ENCODE results near the gene AP2M1. TPM values are rescaled to one million over a fixed set of nuclear protein-coding genes. Genes with fewer than 3 reads are reported as not detected.
"Not testable (repeated sequence)": the region's sequence is repeated elsewhere in the genome, so short reads cannot be mapped to it uniquely, and the experiment has no call there.

AP2M1 gene
- 840 and 907 TPM in 2 replicates for total RNA-seq (2014; rRNA removed; shearing (Covaris generic))
- 814 and 918 TPM in 2 replicates for polyA plus RNA-seq (2015; cell fraction: cytosol; rRNA removed)
- polyA plus RNA-seq (2015; cell fraction: nucleus; rRNA removed): 836 and 874 TPM in 2 replicates

DNA sequence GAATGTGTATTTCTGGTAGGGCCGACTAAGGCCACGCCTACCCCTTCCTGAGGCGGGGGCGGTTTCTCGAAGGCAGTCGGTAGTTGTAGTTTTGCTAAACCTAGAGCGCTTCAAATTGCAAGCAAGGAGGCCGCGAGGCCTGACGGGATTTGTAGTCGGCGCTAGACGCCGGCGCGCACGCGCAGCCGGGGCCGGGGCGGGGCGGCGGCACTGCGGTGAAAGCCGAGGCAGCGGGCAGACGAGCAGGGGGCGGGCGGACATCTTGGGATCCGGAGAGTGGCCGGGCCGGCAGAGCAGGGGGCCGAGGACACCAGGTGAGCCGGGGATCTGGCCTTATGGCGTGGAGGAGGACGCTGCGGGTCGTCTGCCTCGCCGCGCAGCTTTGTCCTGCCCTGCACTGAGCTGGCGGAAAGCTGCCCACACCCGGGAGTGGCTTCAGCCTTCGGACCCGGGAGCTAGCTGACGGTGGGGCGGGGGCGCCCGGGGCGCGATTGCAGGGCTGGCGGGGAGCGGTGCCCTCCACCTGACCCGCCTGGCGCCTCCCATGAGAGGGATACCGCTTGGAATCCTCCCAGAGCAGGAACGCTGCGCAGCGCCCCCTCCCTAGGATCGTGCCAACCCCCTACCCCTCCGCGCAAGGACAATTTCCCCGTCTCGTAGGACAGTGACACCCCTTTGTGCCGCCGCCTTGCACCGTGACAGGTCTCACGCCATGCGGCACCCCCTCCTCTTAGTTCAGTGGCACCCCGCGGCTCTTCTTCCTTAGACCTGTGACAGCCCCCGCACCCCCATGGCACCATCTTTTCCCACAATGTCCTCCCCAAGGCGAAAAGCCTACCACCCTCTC, at the start of gene AP2M1:
AP2M1 (plus strand) TSS at position 210 of the 847 bp plus-strand sequence. CDS start 2,139 bp downstream, outside the sequence.
- DNase-seq (ENCODE audit: low read depth): peak; percentile 100

DNA sequence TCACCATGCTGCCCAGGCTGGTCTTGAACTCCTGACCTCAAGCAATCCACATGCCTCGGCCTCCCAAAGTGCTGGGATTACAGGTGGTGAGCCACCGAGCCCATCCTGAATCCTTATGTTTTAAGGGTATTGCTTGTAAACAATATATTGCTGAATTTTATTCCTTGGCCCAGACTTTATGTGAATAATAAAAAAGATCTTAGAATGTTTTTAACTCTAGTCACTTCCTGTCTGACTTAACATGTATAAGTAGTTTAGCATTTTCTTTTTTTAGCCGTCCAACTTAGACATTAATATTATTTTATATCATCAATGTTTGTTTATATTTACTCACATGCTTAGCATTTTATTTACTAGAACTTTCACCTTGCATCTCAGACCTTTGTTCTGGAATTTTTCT, 48.6 kb upstream of the AP2M1 start:
- no peak for DNase-seq (ENCODE audit: low read depth)

DNA sequence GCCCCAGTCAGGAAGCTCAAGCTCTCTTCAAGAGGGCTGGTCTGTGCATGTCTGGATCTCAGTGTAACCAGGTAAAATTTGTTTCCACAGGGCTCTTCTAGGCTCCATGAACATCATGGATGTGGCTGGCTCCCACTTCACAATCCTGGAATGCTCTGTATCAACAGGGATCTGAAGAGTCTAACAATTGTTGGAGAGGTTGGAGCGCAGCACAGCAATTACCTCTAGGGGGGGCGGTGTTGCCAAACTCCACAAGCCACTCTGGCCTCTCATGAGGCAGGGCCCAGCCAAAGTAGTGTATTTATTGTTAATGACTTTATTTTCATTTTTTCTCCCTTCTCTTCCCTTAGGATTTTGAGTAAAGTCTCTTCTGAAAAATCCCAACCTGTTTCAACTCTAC, 45.6 kb upstream of the AP2M1 start:
- DNase-seq (ENCODE audit: low read depth): peak; percentile 52

DNA sequence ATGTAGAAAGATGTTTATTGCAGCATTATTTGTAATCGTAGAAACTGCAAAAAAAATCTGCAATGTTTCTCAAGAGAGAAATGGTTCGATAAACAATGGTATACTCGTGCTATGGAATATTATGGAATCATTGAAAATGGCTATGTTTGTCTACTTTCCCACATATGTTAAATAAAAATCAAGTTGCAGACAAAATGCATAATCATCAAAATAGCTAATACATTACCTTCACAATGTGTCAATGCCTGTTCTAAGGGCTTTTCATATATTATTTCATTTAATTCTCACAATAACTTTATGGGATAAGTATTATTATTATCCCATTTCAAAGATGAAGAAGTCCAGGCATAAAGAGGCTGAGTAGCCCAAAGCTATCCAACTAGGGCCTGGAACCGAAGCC, 41.7 kb upstream of the AP2M1 start:
- DNase-seq (ENCODE audit: low read depth): no peak

DNA sequence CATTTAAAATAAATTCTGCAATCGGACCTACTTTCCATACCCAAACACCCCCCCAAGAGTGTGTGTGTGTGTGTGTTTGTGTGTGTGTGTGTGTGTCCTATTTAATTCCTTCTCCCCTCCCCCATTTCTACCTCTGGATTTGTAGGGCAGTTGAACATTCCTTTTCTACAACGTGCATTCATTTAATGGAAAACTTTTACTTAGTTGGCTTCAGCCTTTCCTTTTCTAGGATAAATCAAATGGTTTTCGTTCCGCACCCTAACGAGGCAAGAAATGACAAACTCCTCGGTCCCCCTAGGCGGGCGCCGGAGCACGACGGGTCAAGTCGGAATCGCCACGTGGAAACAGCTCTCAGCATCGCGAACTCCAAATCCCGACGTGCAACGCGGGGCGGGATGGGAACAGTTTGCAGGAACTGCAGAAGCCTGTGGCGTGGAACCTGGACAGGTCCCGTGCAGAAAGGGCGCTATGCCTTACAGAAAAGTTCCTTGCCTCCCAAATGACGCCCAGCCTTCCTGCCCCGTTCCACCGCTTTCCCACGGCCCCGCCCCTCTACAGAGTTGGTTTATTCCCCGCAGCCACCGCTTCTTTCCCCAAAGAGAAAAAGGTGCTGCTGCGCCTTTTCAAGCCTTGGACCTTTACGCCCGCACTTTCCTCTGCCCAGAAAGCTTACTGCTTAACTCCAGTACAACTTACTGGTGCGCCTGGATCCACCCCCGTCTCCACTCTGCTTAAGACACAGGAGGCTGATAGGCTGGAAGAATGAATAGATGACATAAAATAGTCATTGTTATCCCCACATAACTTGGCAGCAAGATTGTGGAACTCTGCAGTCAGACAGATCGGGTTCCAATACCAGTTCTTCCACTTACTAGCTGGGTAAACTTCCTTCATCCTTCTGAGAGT, 40.6 kb upstream of the AP2M1 start:
- peak; percentile 92 for DNase-seq (ENCODE audit: low read depth)

DNA sequence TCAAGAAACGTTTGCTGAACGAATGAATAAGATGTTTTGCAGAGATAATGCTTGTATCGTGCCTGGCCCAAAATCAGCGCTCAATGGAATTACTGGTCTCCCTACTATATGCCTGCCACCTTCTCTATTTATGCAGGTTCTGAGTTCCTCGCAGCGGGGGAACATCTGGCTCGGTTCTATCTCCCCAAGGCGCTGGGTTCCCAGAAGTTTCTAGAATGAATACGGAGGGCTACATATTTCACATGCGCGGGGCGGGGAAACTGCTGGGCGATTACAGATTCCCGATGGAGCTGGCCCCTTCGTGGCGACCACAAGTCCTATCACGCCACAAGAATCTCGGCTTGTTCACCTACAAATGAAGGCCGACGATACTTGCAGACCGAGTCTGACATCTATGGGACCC, 39.9 kb upstream of the AP2M1 start:
- DNase-seq (ENCODE audit: low read depth): no peak

DNA sequence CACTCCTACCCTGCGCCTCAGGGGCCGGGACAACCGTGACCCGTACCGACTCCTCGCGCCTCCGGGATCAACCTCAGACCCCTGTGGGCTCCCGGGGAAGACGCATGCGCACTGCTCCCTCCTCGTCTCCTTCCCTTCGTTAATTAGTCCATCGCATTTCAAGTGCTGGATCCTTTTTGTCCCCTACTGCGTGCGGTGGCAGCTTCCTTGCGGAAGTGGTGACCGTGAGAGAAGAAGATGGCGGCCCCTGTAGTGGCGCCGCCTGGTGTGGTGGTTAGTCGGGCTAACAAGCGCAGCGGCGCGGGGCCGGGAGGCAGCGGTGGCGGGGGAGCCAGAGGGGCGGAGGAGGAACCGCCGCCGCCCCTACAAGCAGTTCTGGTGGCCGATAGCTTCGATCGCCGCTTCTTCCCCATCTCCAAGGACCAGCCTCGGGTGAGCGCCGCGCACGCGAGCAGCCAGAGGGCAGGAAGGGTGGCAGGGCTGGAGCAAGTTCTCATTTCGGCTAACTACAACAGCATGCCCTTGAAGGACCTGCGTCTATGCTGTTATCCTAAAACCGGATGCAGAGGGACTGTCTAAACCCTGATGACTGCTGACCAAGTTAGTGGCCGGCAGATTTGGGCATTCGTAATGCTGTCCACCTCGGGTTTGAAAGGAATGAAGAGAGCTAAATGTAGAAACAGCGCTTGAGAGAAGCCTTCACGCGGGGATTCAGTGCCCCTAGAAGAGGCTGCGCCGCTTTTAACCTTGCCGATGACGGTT, 39.3 kb upstream of the AP2M1 start, which contains the start of gene EIF2B5:
EIF2B5 (plus strand) TSS at position 210 of the 762 bp plus-strand sequence; CDS start at position 238, 28 bp downstream.
- peak; percentile 93 for DNase-seq (ENCODE audit: low read depth)

DNA sequence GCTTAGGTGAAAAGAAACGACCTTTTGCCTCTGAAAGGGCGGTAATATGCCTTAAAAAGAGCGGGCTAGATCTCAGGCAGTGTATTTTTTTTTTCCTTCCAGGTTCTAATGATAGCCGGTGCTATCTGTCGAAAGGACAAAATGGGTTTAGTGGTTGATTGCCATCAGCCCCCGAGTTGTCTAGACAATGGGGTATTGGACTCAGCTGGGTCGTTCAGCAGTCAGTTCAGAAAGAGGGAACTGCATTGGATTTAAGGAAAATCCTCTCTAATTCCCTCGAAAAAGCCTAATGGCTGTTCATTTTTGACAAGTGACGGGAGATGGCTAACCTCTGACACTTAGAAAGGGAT, 38.8 kb upstream of the AP2M1 start:
- DNase-seq (ENCODE audit: low read depth): no peak

DNA sequence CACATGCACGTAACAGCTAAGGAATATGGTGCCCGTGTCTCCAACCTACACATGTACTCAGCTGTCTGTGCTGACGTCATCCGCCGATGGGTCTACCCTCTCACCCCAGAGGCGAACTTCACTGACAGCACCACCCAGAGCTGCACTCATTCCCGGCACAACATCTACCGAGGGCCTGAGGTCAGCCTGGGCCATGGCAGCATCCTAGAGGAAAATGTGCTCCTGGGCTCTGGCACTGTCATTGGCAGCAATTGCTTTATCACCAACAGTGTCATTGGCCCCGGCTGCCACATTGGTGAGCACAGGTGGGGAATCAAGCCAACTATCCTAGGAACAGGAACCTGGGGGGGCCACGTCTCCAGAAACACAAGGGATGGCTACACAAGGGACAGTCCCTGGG, 34.2 kb upstream of the AP2M1 start:
- no peak for DNase-seq (ENCODE audit: low read depth)

DNA sequence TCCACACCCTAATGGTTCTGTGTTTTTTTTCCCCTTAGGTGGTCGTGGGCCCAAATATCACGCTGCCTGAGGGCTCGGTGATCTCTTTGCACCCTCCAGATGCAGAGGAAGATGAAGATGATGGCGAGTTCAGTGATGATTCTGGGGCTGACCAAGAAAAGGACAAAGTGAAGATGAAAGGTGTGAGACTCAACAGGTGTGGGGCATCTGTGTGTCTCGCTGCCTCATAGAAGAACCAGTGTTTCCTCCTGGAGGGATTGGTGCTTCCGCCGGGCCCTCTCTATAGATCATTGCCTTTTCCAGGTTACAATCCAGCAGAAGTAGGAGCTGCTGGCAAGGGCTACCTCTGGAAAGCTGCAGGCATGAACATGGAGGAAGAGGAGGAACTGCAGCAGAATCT, 32.5 kb upstream of the AP2M1 start:
- no peak for DNase-seq (ENCODE audit: low read depth)

DNA sequence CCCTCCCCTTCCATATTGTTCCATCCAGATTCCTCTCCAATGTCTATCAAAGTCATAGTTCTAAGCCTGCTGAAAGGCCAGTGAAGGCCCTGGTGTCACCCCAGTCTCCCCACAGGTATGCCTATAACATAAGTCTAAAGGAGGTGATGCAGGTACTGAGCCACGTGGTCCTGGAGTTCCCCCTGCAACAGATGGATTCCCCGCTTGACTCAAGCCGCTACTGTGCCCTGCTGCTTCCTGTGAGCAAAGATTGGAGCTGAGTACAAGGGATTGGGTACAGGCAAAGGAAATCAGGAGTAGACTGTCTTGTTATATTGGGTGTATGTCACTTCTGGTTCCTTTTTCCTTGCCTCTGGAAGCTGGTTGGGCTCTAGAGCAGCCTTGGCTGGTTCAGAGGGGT, 31.3 kb upstream of the AP2M1 start:
- DNase-seq (ENCODE audit: low read depth): no peak

DNA sequence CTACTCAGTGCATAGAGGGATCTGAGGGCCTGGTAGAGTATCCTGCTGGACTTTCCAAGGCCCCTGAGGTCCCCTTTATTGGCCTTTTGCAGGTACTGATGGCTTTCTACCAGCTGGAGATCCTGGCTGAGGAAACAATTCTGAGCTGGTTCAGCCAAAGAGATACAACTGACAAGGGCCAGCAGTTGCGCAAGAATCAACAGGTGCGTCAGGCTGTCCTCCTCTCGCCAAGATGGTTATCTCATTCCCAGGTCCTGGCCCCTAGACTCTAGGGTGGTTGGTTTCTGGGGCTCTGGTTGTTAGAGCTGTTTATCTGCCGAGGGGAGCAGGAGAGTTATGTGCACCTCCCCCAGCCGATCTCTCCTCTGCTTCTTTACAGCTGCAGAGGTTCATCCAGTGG, 30.1 kb upstream of the AP2M1 start:
- DNase-seq (ENCODE audit: low read depth): no peak

DNA sequence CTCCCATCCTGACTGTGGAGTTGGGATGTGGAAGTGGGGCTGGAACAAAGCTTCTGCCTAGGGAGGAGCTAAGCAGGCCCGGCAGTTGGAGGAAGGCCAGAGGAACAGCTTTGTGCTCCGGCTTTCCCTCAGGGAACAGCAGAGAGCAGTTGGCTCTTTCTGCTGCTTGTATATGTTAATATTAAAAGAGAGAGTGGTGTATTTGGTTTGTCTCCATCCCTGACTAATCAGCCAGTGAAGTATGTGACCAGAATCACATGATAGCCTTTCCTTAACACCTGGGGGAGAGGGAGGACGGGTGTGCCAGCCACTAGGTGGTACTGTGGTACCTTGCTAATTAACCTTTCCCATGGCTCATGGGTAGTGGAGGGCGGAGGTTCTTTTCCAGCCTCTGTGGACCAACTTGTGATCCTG, 29.5 kb upstream of the AP2M1 start:
- peak; percentile 70 for DNase-seq (ENCODE audit: low read depth)

DNA sequence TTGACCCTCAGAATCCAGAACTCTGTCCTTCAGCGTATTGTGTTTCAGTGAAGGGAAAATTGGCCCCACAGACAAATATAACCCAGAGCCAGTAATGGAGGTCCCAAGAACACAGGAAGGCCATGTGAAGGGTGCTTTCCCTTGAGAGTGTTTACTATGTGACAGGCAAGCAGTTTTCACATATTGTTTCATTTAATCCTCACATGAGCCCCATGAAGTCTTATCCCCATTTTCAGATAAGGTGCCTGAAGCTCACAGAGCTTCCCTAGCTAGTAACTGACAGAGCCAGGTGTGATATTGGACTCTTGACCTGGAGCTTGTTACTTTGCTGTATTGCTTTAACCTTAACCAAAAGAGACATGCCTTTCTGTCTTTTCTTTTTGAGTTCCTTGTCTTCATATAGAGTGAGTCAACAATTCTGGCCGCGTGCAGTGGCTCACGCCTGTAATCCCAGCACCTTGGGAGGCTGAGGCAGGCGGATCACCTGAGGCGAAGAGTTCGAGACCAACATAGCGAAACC, 28.8 kb upstream of the AP2M1 start:
- no peak for DNase-seq (ENCODE audit: low read depth)

DNA sequence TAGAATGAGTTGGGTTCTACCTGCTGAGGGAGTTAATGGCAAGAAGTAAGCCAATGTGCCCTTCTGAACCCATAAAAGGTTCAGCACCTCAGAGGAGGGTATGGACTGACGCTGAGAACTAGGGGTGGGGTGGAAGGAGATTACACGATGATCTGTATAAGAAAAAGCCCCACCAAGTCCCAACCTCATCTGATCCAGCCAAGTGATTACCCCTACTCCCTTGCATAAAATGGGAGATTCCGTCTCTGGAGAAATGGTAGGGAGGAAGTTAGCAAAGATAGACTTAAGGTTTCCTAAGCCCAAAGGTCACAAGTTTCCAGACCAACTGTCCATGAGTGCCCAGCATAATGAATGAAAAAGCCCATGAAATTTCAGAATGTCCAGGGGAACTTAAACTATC, 26.6 kb upstream of the AP2M1 start:
- DNase-seq (ENCODE audit: low read depth): no peak

DNA sequence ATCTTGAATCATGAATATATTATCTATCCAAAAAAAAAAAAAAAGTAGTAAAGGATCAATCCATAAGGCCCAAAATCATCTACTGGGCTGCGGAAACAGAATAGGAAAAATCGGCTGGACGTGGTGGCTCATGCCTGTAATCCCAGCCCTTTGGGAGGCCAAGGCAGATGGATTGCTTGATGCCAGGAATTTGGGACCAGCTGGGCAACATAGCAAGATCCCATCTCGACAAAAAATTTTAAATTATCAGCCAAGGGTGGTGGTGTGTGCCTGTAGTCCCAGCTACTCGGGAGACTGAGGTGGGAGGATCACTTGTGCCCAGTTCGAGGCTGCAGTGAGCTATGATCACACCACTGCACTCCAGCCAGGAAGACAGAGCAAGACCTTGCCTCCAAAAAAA, 25.5 kb upstream of the AP2M1 start:
- no peak for DNase-seq (ENCODE audit: low read depth)

DNA sequence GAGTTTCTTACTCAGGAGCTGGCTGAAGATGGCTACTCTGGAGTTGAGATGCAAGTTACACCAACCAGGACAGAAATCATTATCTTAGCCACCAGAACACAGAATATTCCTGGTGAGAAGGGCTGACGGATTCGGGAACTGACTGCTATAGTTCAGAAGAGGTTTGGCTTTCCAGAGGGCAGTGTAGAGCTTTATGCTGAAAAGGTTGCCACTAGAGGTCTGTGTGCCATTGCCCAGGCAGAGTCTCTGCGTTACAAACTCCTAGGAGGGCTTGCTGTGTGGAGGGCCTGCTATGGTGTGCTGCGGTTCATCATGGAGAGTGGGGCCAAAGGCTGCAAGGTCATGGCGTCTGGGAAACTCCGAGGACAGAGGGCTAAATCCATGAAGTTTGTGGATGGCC, 24.9 kb upstream of the AP2M1 start:
- not testable (repeated sequence) for DNase-seq (ENCODE audit: low read depth)

DNA sequence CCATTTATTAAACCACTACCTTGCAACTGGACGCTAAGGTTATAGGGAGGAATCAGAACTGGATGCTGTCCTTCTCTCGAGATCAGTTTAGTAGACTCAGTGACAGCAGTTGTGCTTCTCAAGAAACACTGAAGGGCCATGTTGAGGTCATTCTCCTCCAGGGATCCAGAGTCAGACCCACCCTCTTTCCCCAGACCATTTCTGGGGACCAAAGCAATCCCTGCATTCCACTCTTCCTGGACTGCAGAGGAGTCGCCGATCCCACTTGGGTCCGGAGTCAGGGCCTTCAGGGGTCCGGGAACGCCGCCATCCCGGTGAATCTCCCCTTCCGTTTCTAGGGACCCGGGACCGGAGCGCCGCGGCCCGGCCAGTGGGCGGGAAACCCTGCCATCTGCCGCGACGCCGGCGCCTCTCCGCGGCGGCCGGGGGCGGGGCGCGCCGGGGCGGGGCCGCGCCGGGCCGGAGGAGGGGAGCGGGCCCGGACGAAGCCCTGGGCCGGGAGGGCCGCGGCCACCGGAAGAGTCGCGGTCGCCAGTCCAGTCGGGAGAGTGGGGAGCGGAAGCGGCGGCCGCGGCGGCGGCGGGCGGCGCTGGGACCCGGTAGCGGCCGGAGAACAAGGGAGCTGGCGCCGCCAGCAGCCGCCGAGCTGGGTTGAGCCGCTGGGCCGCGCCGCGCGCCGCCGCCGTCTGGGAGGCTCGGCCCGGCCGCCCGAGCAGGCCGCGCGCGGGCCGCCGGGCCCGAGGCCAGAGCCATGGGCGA, 19.6 kb upstream of the AP2M1 start, which contains the start of gene DVL3:
DVL3 (plus strand) TSS at position 493 of the 759 bp plus-strand sequence; CDS start at position 752, 259 bp downstream.
- peak; percentile 57 for DNase-seq (ENCODE audit: low read depth)

DNA sequence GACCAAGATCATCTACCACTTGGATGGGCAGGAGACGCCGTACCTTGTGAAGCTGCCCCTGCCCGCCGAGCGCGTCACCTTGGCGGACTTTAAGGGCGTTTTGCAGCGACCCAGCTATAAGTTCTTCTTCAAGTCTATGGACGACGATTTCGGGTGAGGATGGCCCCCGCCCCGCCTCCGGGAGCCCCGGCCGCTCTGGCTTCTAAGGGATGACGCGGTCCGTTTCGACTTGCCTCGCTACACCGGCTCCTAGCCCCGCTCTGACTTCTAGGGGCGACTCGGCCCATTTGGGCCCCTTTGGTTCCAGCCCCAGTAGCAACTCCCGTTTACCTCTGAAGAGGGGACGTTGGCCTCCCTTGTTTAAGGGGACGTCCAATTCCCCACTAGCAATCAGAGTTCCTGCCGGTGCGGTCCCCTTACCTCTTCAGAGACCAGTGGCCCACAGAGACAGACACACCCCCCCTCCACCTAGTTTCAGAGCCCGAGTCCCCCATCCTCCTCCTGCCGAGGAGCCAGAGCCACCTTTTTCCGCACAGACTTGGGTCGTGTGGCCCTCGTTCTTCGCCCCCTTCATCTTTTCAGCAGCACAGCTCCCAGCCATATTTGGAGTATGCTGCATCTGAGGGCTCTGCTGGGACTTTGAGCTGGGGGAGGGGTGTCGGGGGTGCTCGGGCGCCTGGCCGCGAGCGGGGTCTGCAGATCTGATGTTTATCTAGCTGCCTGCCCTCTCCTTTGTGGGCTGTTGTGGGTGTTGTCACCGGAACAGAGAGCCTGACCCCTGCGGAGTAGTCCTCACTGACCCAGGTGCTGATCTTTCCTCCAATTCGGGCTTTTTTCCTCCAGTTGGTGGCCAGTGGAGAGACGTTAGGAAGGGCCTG, 18.8 kb upstream of the AP2M1 start:
- DNase-seq (ENCODE audit: low read depth): no peak
